ENCODE results near the gene RUNX2.

- TF ChIP-seq EZH2 (IDR thresholded peaks at IDR 0.05; ENCODE audit: insufficient read depth, poor library complexity, severe bottlenecking) (no peak), EZH2phosphoT487 (IDR thresholded peaks at IDR 0.05; ENCODE audit: insufficient read depth, low read depth) (no peak)
These were observed 281.1 kb downstream of the RUNX2 start for GRCh38 chr6:45609141-45609638.
